H9 (cell line): Measurements from ENCODE around the gene KEL. TPM values are rescaled to one million over a fixed set of nuclear protein-coding genes. Genes with fewer than 3 reads are reported as not detected.

Experiments used
- DNase-seq: peaks from one replicate; pipeline ENCODE4 v3.0.0-alpha.2; 2017
- H2AFZ ChIP-seq: one replicate; pipeline ENCODE4 v1.6.1; 2013; ENCODE audit warnings: mild to moderate bottlenecking, low read length, control low read depth, moderate library complexity
- H2AK5ac ChIP-seq: 2 replicates; pipeline ENCODE4 v1.6.1; 2013; ENCODE audit warnings: low read length, control low read depth, mixed read lengths; ENCODE audit not compliant: insufficient read length
- H2BK120ac ChIP-seq: one replicate; pipeline ENCODE4 v1.6.1; 2013; ENCODE audit warnings: low read depth, mild to moderate bottlenecking, low read length, control low read depth, inconsistent platforms; ENCODE audit not compliant: poor library complexity, severe bottlenecking
- H2BK12ac ChIP-seq: 2 replicates; pipeline ENCODE4 v1.6.1; 2013; ENCODE audit warnings: low read length, control low read depth, mixed read lengths, low read depth; ENCODE audit not compliant: insufficient read length
- H2BK15ac ChIP-seq: 2 replicates; pipeline ENCODE4 v1.6.1; 2013; ENCODE audit warnings: low read depth, low read length, control low read depth
- H2BK20ac ChIP-seq: one replicate; pipeline ENCODE4 v1.6.1; 2013; ENCODE audit warnings: low read depth, mild to moderate bottlenecking, low read length, control low read depth, inconsistent platforms; ENCODE audit not compliant: poor library complexity, severe bottlenecking
- H2BK5ac ChIP-seq: 2 replicates; pipeline ENCODE4 v1.6.1; 2013; ENCODE audit warnings: low read length, control low read depth, mixed read lengths; ENCODE audit not compliant: insufficient read length
- H3K14ac ChIP-seq: 2 replicates; pipeline ENCODE4 v1.6.1; 2013; ENCODE audit warnings: low read length, control low read depth; ENCODE audit not compliant: insufficient read depth
- H3K18ac ChIP-seq: 2 replicates; pipeline ENCODE4 v1.6.1; 2013; ENCODE audit warnings: low read depth, mild to moderate bottlenecking, mixed read lengths, low read length, control low read depth; ENCODE audit not compliant: insufficient read length
- H3K23ac ChIP-seq: 2 replicates; pipeline ENCODE4 v1.6.1; 2013; ENCODE audit warnings: low read length, control low read depth, mixed read lengths, low read depth; ENCODE audit not compliant: insufficient read length
- H3K23me2 ChIP-seq: 2 replicates; pipeline ENCODE4 v1.6.1; 2013; ENCODE audit warnings: low read depth, mild to moderate bottlenecking, mixed read lengths, low read length, control low read depth; ENCODE audit not compliant: insufficient read length, poor library complexity, severe bottlenecking
- H3K27ac ChIP-seq: 2 replicates; pipeline ENCODE4 v1.5.1; 2013; ENCODE audit warnings: low read length, control low read depth, mixed read lengths, low read depth; ENCODE audit not compliant: insufficient read length
- H3K27me3 ChIP-seq: 2 replicates; pipeline ENCODE4 v1.6.1; 2013; ENCODE audit warnings: low read length, control low read depth, inconsistent platforms; ENCODE audit not compliant: insufficient read depth
- H3K4ac ChIP-seq: 2 replicates; pipeline ENCODE4 v1.6.1; 2013; ENCODE audit warnings: low read depth, mild to moderate bottlenecking, control low read depth, inconsistent platforms, low read length, moderate library complexity
- H3K4me1 ChIP-seq: 2 replicates; pipeline ENCODE4 v1.6.1; 2013; ENCODE audit warnings: low read length, control low read depth, inconsistent platforms; ENCODE audit not compliant: insufficient read depth
- H3K4me2 ChIP-seq: 2 replicates; pipeline ENCODE4 v1.6.1; 2013; ENCODE audit warnings: low read length, control low read depth, mixed read lengths; ENCODE audit not compliant: insufficient read length, insufficient read depth
- H3K56ac ChIP-seq: 2 replicates; pipeline ENCODE4 v1.6.1; 2013; ENCODE audit warnings: low read depth, mild to moderate bottlenecking, mixed read lengths, low read length, control low read depth; ENCODE audit not compliant: insufficient read length
- H3K79me1 ChIP-seq: 2 replicates; pipeline ENCODE4 v1.6.1; 2013; ENCODE audit warnings: low read depth, mild to moderate bottlenecking, moderate library complexity, low read length, control low read depth, inconsistent platforms; ENCODE audit not compliant: insufficient read depth, poor library complexity, severe bottlenecking
- H3K79me2 ChIP-seq: 2 replicates; pipeline ENCODE4 v1.6.1; 2013; ENCODE audit warnings: low read length, control low read depth, inconsistent platforms; ENCODE audit not compliant: insufficient read depth
- H3K9ac ChIP-seq: 2 replicates; pipeline ENCODE4 v1.6.1; 2013; ENCODE audit warnings: low read length, control low read depth, mixed read lengths; ENCODE audit not compliant: insufficient read length; ENCODE audit errors: extremely low read depth
- H3K9me3 ChIP-seq: one replicate; pipeline ENCODE4 v1.6.1; 2013; ENCODE audit warnings: low read depth, low read length, inconsistent platforms; ENCODE audit not compliant: control insufficient read depth
- H3T11ph ChIP-seq: one replicate; pipeline ENCODE4 v1.6.1; 2013; ENCODE audit warnings: mild to moderate bottlenecking, low read length, control low read depth, inconsistent platforms
- H4K20me1 ChIP-seq: one replicate; pipeline ENCODE4 v1.6.1; 2013; ENCODE audit not compliant: control insufficient read depth, insufficient read length, insufficient read depth
- H4K5ac ChIP-seq: 2 replicates; pipeline ENCODE4 v1.6.1; 2013; ENCODE audit warnings: low read depth, mild to moderate bottlenecking, mixed read lengths, low read length, control low read depth; ENCODE audit not compliant: insufficient read length
- H4K8ac ChIP-seq: replicated peaks from 2 replicates; pipeline ENCODE4 v1.6.1; 2013; ENCODE audit warnings: low read length, control low read depth, mixed read lengths, low read depth; ENCODE audit not compliant: insufficient read length
- H4K91ac ChIP-seq: 2 replicates; pipeline ENCODE4 v1.6.1; 2013; ENCODE audit warnings: low read depth, mild to moderate bottlenecking, moderate library complexity, mixed read lengths, low read length, control low read depth; ENCODE audit not compliant: insufficient read length
- H3K27ac Mint-ChIP-seq, 3 experiments: 2 replicates in 2 of 3; 3 replicates in 1 of 3; pipeline ENCODE4 v1.8.0; 2020 to 2021; ENCODE audit warnings: mixed read lengths in 3 of 3, mild to moderate bottlenecking in 1 of 3, moderate library complexity in 1 of 3
- H3K27me3 Mint-ChIP-seq: 2 replicates; pipeline ENCODE4 v1.8.0; 2021; ENCODE audit warnings: low read depth, mild to moderate bottlenecking, moderate library complexity, mixed read lengths
- H3K36me3 Mint-ChIP-seq, 3 experiments: 2 replicates in 2 of 3; 3 replicates in 1 of 3; pipeline ENCODE4 v1.8.0; 2020 to 2021; ENCODE audit warnings: low read depth in 3 of 3, mixed read lengths in 3 of 3; ENCODE audit not compliant: insufficient read depth in 1 of 3
- H3K4me1 Mint-ChIP-seq, 2 experiments: 2 replicates each; pipeline ENCODE4 v1.8.0; 2020; ENCODE audit warnings: mixed read lengths in 2 of 2
- H3K4me3 Mint-ChIP-seq, 2 experiments: 2 replicates in 1 of 2; 3 replicates in 1 of 2; pipeline ENCODE4 v1.8.0; 2020 to 2021; ENCODE audit warnings: mild to moderate bottlenecking in 2 of 2, mixed read lengths in 2 of 2, moderate library complexity in 1 of 2
- H3K9me3 Mint-ChIP-seq, 2 experiments: 2 replicates in 1 of 2; 3 replicates in 1 of 2; pipeline ENCODE4 v1.8.0; 2020; ENCODE audit warnings: mild to moderate bottlenecking in 2 of 2, mixed read lengths in 2 of 2, moderate library complexity in 1 of 2
- CTCF ChIP-seq: fragments of 200-600 bp; sonication (generic); conservative IDR thresholded peaks from 3 replicates; pipeline ENCODE4 v1.8.0; 2021; ENCODE audit warnings: antibody characterized with exemption, mild to moderate bottlenecking
- WGBS: extraction: QIAGEN DNeasy Blood & Tissue Kit; methylation state at CpG from one replicate; pipeline ENCODE4 v1.1.7; 2013; ENCODE audit warnings: missing lambda C conversion rate, low lambda C conversion rate, mixed read lengths; ENCODE audit not compliant: insufficient read length; ENCODE audit errors: extremely low coverage; 5-methylcytosine and 5-hydroxymethylcytosine counted together
- total RNA-seq: library from RNA; stranded (reverse); gene quantifications from 2 replicates; pipeline ENCODE4 v1.2.1, GENCODE V29; 2021

Gene KEL
- total RNA-seq, 1 experiment from 2014 or later, result 1.5 TPM

GRCh38 chr7:142914121-142914520 lies 48.0 kb downstream of the KEL start:
- WGBS, result no CpG with 5 or more reads among the region's 1 CpG
- Histone ChIP-seq H3K27me3 (no peaks in the 10 kb centered on the region), H3K23me2 (no peaks in the 10 kb centered on the region), H3K9ac (no peak overlapping the region), H2BK5ac (no peak overlapping the region), H2BK15ac (no peak overlapping the region), H4K20me1 (no peaks in the 10 kb centered on the region), H3K18ac (no peak overlapping the region), H4K5ac (no peak overlapping the region), H3K9me3 (no peaks in the 10 kb centered on the region), H3K56ac (no peak overlapping the region), H2AK5ac (no peak overlapping the region), H3K27ac (no peak overlapping the region), H4K91ac (no peak overlapping the region), H2BK20ac (no peak overlapping the region), H2BK12ac (no peak overlapping the region), H3K79me2 (no peaks in the 10 kb centered on the region), H3T11ph (no peak overlapping the region), H3K23ac (no peak overlapping the region), H2BK120ac (no peak overlapping the region), H4K8ac (no peak overlapping the region), H3K4me1 (no peaks in the 10 kb centered on the region), H2AFZ (no peak overlapping the region), H3K14ac (no peak overlapping the region), H3K4me2 (no peak overlapping the region), H3K4ac (no peak overlapping the region), H3K79me1 (no peaks in the 10 kb centered on the region)
- DNase-seq, result no peak
- TF ChIP-seq CTCF, result no peak
- no peak overlapping the region for H3K4me3 Mint-ChIP-seq
- H3K9me3 Mint-ChIP-seq, result 0 out of 5 replicates have a peak, but pooled peaks cover 0 to 3% of the 10 kb centered on the region in 2 experiments
- H3K36me3 Mint-ChIP-seq, result no peaks in the 10 kb centered on the region
- H3K27me3 Mint-ChIP-seq, result peaks cover 15% of the 10 kb centered on the region
- no peak overlapping the region; a peak in 1 of 7 replicates for H3K27ac Mint-ChIP-seq
- H3K4me1 Mint-ChIP-seq, result peaks cover 4 to 7% of the 10 kb centered on the region in 2 experiments
